GM12872 (cell line): ENCODE measurements around the gene RMND5B.

Source experiments
- TF ChIP-seq, protein P1 (sequence below): IDR thresholded peaks from 3 replicates; pipeline ENCODE4 v1.5.1; 2011; ENCODE audit warnings: low read depth, mild to moderate bottlenecking, low read length, moderate library complexity; ENCODE audit not compliant: insufficient read depth

Gene RMND5B

GRCh38 chr5:178153530-178154340 lies 22.9 kb downstream of the RMND5B start, which contains the start of gene NHP2:
NHP2 (minus strand) TSS chr5:178153885; CDS start chr5:178153817, 68 bp downstream.
- TF ChIP-seq, protein P1, sequence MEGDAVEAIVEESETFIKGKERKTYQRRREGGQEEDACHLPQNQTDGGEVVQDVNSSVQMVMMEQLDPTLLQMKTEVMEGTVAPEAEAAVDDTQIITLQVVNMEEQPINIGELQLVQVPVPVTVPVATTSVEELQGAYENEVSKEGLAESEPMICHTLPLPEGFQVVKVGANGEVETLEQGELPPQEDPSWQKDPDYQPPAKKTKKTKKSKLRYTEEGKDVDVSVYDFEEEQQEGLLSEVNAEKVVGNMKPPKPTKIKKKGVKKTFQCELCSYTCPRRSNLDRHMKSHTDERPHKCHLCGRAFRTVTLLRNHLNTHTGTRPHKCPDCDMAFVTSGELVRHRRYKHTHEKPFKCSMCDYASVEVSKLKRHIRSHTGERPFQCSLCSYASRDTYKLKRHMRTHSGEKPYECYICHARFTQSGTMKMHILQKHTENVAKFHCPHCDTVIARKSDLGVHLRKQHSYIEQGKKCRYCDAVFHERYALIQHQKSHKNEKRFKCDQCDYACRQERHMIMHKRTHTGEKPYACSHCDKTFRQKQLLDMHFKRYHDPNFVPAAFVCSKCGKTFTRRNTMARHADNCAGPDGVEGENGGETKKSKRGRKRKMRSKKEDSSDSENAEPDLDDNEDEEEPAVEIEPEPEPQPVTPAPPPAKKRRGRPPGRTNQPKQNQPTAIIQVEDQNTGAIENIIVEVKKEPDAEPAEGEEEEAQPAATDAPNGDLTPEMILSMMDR, result no peak

- TF ChIP-seq, protein P1, result no peak
Measured at GRCh38 chr5:178155065-178155464, 24.3 kb downstream of the RMND5B start.

DNA sequence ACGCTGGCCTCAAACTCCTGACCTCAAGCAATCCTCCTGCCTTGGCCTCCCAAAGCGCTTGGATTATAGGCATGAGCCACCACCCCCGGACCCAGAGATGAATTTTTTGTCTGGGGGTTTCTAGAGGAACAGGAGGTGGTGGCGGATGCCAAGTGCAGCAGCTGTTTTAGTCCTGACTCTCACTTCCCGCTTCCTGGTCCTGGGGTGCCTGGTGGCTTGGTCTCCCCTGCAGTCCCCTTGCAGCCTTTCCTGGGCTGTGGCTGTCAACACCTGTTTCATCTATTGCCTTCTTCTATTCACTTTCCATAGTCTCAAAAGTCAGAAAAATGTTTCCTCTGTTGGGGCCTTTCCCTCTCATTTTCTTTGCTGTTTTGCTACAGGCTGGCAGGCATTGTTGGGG lies 29.4 kb downstream of the RMND5B start:
- TF ChIP-seq, protein P1, result no peak

GRCh38 chr5:178162481-178162880 lies 31.7 kb downstream of the RMND5B start:
- TF ChIP-seq, protein P1, result no peak

DNA sequence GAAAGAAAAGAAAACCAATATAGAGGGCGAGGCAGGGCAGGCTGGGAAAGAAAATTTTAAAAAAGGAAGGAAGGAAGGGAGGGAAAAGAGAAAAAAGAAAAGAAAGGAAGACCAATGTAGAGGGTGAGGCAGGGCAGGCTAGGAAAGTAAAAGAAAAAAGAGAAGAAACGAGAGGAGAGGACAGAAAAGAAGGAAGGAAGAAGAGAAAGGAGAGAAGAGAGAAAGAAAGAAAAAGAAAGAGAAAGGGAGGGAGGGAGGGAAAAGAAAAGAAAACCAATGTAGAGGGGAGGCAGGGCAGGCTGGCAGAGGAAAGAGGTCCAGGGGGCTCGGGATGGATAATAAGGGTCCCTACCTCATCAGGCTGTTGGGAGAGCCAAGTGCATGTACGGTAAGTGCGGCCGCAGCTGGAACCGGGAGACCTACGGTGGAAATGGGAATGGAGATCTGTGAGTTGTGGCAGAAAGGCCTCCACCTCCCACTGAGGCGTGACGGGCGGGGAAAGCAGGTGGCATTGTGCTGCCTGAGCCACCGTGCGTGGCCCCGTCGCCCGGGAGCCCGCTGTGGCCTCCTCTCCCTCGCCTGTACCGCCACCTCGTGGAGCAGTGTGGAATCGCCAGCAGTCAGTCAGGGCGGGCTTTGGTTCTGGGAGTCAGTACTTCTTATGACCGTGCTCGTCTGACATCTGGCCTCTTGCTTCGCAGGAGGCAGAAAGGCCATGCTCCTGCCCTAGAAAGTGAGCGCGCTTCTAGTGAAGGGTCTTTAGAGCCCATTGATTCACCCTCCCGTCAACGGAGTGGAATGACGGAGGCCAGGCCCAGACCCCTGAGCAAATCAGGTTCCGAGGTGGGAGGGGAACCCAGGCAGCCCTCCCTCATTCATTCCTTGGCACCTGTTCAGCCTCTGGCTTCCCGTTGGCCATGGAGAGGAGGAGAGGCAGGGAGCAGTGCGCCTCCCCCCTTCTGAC lies 33.2 kb downstream of the RMND5B start:
- TF ChIP-seq, protein P1, result peak; percentile 99

DNA sequence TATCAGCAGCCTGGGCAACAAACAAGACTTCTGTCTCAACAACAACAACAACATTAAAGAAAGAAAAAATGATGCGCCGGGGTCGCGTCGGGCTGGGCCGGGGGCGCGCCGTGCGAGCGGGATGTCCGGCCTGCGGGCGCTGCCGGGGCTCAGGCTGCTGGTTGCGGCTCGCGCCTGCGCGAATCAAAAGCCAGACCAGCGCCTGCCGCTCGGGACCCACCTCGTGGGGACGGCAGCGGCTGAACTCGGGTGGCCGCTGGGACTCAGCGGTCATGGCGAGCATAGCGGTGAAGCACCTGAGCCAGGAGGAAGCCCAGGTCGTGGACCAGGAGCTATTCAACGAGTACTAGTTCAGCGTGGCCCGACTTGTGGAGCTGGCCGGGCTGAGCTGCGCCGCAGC lies 34.8 kb downstream of the RMND5B start:
- TF ChIP-seq, protein P1, result no peak

DNA sequence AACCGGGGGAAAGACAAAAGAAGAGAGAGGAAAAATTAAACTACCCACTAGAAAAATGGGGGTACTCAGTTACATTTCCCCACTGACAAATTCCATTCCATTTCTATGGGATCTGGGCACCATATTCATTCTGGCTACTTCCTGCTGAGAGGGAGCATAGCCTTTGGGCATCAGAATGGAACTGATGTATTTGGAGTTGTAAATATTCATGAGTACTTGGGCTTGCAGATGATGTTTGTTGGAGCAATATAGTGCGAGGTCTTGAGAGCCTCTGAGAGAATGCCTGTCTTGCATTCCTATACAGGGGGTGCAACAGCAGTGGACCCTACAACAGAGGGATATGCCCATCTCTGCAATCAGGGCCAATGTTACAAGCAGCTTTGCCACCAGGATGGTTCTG lies 39.6 kb downstream of the RMND5B start:
- TF ChIP-seq, protein P1, result no peak
